ENCODE results near the gene RABGAP1L.
"Not testable (repeated sequence)": the region's sequence is repeated elsewhere in the genome, so short reads cannot be mapped to it uniquely, and the experiment has no call there.

DNA sequence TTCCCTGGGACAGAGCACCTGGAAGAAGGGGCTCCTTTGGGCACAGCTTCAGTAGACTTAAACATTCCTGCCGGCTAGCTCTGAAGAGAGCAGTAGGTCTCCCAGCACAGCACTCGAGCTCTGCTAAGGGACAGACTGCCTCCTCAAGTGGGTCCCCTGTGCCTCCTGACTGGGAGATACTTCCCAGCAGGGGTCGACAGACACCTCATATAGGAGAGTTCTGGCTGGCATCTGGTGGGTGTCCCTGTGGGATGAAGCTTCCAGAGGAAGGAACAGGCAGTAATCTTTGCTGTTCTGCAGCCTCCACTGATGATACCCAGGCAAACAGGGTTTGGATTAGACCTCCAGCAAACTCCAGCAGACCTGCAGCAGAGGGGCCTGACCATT, 14.9 kb upstream of the RABGAP1L start:
- TF ChIP-seq POLR2AphosphoS5 (IDR thresholded peaks at IDR 0.05; ENCODE audit: borderline replicate concordance, low read depth, low read length); EZH2 (IDR thresholded peaks at IDR 0.05): not testable (repeated sequence)
